ENCODE results near the gene JAML. TPM values are rescaled to one million over a fixed set of nuclear protein-coding genes. Genes with fewer than 3 reads are reported as not detected.

Gene JAML, protein sequence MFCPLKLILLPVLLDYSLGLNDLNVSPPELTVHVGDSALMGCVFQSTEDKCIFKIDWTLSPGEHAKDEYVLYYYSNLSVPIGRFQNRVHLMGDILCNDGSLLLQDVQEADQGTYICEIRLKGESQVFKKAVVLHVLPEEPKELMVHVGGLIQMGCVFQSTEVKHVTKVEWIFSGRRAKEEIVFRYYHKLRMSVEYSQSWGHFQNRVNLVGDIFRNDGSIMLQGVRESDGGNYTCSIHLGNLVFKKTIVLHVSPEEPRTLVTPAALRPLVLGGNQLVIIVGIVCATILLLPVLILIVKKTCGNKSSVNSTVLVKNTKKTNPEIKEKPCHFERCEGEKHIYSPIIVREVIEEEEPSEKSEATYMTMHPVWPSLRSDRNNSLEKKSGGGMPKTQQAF
- 5.9 TPM for polyA plus RNA-seq

DNA sequence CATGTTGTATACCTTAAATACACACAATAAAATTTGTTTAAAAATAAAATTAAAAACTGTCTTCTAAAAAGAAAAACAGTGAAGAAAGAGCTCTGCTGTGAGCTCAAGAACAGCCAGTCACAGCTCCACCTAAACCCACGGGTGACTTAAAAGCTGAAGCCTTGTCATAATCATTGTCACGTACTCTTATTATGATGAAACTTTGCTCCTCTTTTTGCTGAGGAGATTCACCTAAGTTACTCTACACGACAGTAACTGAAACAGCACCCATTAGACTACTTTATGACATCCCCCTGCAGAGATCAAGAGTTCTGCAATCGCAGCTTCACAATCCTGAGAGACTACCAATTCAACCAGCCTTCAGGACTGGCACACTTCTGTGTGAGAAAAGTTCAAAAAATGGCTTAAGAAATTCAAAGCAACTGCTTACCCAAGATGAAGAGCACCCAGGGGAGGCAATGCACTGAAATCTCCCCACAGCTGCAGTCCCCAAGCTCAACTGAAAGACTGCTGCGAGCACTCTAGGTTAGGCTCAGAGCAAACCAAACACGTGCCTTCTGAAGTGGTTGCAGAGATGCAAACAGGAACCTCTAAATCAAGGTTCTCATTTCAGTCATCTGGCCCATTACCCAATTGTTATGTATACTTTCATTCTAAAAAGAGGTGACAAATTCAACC is at the start of gene JAML:
TSS of gene JAML (minus strand) at position 501 of the 678 bp plus-strand sequence. CDS start 10,145 bp downstream, outside the sequence.
- H3K9me3 Mint-ChIP-seq = no peaks in the 10 kb centered on the region
- H3K27me3 Mint-ChIP-seq = peaks cover 21% of the 10 kb centered on the region
- peak within 1 kb of the TSS in 3 of 4 donors; percentile 18 to 76 (median 43) for H3K4me3 Mint-ChIP-seq
- peak within 1 kb of the TSS in 2 of 3 donors; percentile 37 to 73 for H3K27ac Mint-ChIP-seq
- peaks cover 7% of the 10 kb centered on the region for H3K36me3 Mint-ChIP-seq
- peaks cover 29 to 47% (median 38%) of the 10 kb centered on the region in 3 donors for H3K4me1 Mint-ChIP-seq

DNA sequence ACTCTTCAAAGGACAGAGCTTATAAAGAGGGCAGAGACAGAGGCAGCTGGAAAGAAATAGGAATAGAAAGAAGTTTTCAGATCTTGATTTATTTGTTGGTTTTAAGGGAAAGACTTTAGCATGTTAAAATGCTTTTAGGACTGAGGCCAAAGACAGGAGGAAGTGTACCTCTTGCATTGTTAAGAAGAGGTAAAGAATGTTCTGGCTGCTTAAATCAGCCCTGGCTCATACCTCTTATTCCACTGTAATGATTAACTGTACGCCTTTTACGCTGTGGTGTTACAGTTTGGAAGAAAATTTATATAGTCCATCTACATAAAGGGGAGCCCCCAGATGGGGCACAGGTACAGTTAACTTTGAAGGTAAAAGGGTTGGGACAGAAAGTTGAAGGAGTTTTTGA is 49.4 kb upstream of the JAML start:
- no peak overlapping the region for H3K27ac Mint-ChIP-seq
- no peaks in the 10 kb centered on the region for H3K9me3 Mint-ChIP-seq
- no peak overlapping the region for H3K4me3 Mint-ChIP-seq
- H3K4me1 Mint-ChIP-seq = peaks cover 0 to 1% (median 0%) of the 10 kb centered on the region in 3 donors
- H3K36me3 Mint-ChIP-seq = peaks cover 3% of the 10 kb centered on the region
- H3K27me3 Mint-ChIP-seq = peaks cover 20% of the 10 kb centered on the region

DNA sequence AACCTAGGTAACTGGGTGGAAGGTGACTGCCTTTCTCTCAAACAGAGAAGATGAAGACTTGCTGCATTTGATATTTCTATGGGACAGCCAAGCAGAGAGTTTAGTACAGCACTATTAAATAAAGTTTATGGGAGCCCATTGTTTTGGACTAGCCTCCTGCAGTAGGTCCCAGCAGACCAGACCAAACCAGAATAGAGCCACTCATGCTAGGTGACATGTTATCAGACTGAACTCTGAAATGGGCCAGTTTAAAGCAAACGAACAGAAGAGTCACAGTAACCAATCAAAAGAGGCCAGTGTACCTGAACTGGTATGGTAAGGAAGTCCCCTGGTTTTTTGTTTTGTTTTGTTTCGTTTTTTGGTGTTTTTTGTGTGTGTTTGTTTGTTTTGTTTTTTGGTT is 47.2 kb upstream of the JAML start:
- Mint-ChIP-seq H3K4me1 (peaks cover 0 to 2% (median 1%) of the 10 kb centered on the region in 3 donors), H3K27me3 (peaks cover 20% of the 10 kb centered on the region), H3K27ac (no peak overlapping the region), H3K36me3 (peaks cover 3% of the 10 kb centered on the region), H3K9me3 (no peaks in the 10 kb centered on the region), H3K4me3 (no peak overlapping the region)

DNA sequence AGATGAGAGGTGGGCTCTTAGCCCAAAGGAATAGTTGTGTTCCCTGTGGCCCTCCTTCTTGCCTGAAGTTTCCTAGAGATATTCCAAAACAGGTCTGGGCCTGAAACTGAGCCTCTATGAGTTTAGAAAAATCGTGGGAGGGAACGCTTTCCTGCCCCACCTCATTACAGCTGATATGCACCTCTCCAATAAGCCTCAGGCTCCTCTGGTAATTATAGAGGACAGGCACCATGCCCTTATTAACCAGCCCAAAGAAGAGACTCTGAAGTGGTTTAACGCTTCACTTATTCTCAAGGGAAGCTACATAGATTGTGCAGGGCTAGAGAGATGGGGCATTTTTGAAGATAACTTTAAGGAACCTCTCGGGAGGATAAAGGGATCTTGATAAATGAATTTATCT is 42.7 kb upstream of the JAML start:
- Mint-ChIP-seq H3K27me3 (peaks cover 39% of the 10 kb centered on the region), H3K36me3 (peaks cover 2% of the 10 kb centered on the region), H3K4me1 (peaks cover 4 to 8% (median 7%) of the 10 kb centered on the region in 3 donors), H3K9me3 (no peaks in the 10 kb centered on the region), H3K4me3 (peak overlapping the region in 1 of 4 donors; percentile 13), H3K27ac (no peak overlapping the region)

DNA sequence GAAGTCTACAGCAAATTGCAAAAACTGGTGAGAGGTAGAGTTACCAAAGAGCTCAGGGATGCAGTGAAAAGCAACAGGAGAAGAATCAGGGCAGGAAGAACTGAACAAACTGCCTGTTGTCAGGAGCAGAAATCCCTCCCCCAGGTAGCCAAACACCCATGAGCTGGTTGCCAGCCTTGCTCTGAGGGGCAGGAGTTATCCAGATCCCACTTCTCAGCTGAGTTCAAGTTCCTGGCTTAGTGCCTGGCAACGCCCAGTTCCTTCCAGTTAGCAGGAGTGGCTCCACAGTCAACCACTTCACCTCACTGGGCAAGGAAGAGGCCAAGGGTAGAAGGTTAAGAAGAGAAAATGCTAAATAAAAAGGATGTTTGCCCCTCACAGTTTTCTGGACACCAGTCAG is 41.1 kb upstream of the JAML start:
- Mint-ChIP-seq H3K36me3 (no peaks in the 10 kb centered on the region), H3K9me3 (no peaks in the 10 kb centered on the region), H3K4me1 (peaks cover 4 to 12% (median 7%) of the 10 kb centered on the region in 3 donors), H3K27me3 (peaks cover 46% of the 10 kb centered on the region), H3K27ac (no peak overlapping the region), H3K4me3 (no peak overlapping the region)

DNA sequence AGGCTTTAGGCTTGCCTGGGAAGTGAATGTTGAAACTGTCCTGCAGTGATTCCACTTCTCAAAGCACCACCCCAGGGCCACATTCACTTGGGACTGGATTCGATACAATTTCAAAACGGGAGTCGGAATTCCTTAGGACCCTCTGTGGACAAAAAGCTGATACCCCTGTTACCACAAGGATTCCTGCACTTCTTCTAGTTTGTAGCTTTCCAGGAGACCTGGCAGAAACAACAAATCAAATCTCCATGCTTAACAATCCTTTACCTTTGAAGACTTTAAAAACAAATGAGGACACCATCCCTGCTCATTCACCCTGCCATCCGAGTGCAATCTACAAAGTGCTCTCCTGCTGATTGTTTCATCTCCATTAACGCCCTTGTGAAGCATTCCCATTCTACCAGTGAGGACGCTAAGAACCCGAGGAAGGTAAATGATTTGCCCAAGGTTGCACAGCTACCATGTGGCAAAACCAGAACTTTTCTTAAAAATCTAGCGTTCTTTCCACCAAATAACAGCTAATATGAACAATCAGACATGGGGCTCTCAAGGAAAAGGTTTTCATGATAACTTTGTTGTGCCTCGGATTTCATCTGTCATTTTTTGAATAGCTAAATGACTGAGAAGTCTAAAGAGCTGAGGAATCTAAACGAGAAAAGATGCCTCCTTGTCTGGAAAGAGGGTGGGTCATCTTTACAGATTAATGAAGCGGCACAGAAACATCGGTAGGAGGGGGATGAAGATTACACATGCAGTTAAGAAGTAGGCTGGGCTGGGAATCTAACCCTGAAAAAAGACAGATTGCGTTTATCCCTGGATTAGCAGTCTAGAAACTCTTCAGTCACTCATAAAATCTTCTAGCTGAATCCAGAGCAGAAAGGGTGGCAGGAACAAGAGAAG is 40.0 kb upstream of the JAML start:
- Mint-ChIP-seq H3K36me3 (no peaks in the 10 kb centered on the region), H3K4me1 (peaks cover 4 to 12% (median 7%) of the 10 kb centered on the region in 3 donors), H3K4me3 (no peak overlapping the region), H3K9me3 (no peaks in the 10 kb centered on the region), H3K27me3 (peaks cover 43% of the 10 kb centered on the region), H3K27ac (peak overlapping the region in 1 of 3 donors; percentile 13)

DNA sequence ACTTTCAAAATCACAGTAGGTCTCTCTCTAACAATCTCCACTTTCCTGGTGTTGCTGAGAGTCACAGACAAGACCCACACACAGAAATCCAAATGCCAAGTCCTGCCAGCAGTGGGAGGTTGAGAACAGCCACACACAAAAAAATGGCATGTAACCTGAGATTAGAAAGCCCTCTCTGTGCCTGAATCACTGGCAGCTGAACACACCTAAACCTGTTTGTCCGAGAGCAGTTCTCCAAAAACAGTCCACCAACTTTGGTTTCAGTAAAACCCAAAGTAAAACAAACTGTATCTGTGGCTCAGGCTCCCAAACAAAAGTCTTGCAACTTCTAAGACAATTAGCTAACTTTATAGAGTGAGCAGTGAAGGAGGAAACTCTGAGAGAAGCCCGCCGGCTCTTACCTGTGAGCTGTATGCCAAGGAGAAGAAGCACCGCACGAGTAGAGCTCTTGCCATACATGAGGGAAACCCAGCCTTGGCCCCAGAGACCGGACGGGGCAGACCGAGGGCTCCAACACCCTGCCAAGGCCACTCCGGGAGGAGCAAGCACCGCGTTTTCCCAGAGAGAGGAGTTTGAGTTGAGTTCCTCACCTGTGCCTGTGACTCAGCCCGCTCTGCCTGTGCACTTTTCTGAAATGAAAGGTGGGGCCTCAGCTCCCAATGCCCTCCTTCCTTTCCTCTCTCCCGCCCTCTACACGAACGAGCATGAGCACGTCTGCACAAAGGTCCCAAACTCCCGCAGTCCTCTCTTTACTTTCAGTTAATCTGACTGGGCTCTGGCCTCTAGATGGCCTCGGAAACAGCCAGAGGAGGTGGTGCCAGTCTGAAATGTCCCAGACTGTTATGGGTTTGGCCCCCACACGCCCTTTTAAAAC is 39.1 kb upstream of the JAML start, which contains the start of gene MPZL2:
TSS of gene MPZL2 (minus strand) at position 603 of the 874 bp plus-strand sequence. CDS start at position 459, 144 bp downstream.
- Mint-ChIP-seq H3K4me1 (peaks cover 4 to 12% (median 7%) of the 10 kb centered on the region in 3 donors), H3K27me3 (peaks cover 39% of the 10 kb centered on the region), H3K36me3 (no peaks in the 10 kb centered on the region), H3K27ac (peak within 1 kb of the TSS in 1 of 3 donors; percentile 13), H3K9me3 (peaks cover 0 to 4% (median 0%) of the 10 kb centered on the region in 3 donors), H3K4me3 (peak within 1 kb of the TSS in 2 of 4 donors; percentile 52 to 85)

DNA sequence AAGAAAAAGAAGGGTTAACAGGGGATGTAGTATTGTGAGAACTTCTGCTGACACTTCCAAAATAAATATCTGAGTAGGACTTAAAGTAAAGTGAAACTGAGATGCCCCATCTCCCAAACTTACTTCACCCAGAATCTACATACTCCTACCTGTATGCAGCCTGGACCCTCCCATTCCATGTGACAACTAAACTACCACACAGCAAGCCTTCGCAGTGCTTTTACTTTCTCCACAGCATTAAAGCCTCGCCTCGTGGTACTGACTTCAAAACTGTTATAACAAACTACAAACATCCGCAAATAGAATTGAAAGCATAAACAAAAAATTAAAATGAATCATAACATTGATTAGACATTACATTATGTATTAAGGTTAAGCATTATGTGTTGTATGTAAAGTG is 38.3 kb upstream of the JAML start:
- no peak overlapping the region for H3K4me3 Mint-ChIP-seq
- no peak overlapping the region for H3K27ac Mint-ChIP-seq
- peaks cover 39% of the 10 kb centered on the region for H3K27me3 Mint-ChIP-seq
- H3K4me1 Mint-ChIP-seq = peaks cover 4 to 12% (median 7%) of the 10 kb centered on the region in 3 donors
- H3K9me3 Mint-ChIP-seq = peaks cover 0 to 6% (median 0%) of the 10 kb centered on the region in 3 donors
- H3K36me3 Mint-ChIP-seq = no peaks in the 10 kb centered on the region

DNA sequence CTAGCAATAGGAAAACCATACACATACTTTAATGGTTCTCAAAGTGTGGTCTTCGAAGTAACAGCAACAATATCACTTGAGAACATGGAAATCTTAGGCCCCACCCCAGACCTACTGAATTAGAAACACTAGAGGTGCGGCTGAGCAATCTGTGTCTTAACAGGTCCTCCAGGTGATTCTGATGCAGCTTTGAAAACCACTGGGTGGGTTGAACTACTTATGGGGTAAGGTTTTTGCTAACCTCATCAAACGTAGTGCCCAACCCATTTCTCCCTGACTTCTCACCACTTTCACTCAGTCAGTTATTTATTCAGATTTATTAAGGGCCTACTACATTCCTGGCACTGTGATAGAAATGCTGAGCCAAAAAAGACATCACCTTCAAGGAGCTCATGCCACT is 35.5 kb upstream of the JAML start:
- Mint-ChIP-seq H3K27ac (no peak overlapping the region), H3K4me1 (peaks cover 4 to 10% (median 7%) of the 10 kb centered on the region in 3 donors), H3K36me3 (peaks cover 2% of the 10 kb centered on the region), H3K27me3 (peaks cover 37% of the 10 kb centered on the region), H3K4me3 (no peak overlapping the region), H3K9me3 (peaks cover 0 to 6% (median 0%) of the 10 kb centered on the region in 3 donors)

DNA sequence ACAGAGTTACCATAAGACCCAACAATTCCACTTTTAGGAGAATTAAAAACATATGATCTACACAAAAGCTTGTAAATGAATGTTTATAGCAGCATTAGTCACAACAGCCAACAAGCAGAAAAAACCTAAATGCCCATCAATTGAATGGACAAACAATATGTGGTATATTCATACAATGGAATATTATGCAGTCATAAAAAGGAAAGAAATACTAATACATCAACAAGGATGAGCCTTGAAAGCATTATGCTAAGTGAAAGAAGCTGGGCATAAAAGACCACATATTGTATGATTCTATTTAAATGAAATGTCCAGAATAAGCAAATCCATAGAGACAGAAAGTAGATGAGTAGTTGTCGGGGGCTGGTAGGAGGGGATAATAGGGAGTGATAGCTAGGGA is 34.3 kb upstream of the JAML start:
- Mint-ChIP-seq H3K4me3 (no peak overlapping the region), H3K36me3 (peaks cover 2% of the 10 kb centered on the region), H3K27me3 (peaks cover 25% of the 10 kb centered on the region), H3K9me3 (peaks cover 0 to 6% (median 0%) of the 10 kb centered on the region in 3 donors), H3K27ac (no peak overlapping the region), H3K4me1 (peaks cover 0 to 8% (median 3%) of the 10 kb centered on the region in 3 donors)

DNA sequence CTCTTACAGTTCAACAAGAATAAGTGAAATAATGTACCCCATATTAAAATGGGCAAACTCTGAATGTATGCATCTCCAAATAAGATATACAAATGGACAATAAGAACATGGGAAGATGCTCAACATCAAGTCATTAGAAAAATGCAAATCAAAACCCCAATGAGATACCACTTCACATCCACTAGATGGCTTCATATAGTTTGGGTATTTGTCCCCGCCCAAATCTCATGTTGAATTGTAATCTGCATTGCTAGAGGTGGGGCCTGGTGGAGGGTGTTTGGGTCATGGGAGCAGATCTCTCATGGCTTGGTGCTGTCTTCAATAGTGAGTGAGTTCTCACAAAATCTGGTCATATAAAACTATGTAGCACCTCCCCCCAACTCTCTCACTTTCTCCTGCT is 33.6 kb upstream of the JAML start:
- Mint-ChIP-seq H3K27me3 (peaks cover 19% of the 10 kb centered on the region), H3K27ac (no peak overlapping the region), H3K36me3 (peaks cover 2% of the 10 kb centered on the region), H3K4me1 (peaks cover 0 to 3% (median 0%) of the 10 kb centered on the region in 3 donors), H3K4me3 (peak overlapping the region in 1 of 4 donors; percentile 32), H3K9me3 (peaks cover 0 to 6% (median 0%) of the 10 kb centered on the region in 3 donors)

DNA sequence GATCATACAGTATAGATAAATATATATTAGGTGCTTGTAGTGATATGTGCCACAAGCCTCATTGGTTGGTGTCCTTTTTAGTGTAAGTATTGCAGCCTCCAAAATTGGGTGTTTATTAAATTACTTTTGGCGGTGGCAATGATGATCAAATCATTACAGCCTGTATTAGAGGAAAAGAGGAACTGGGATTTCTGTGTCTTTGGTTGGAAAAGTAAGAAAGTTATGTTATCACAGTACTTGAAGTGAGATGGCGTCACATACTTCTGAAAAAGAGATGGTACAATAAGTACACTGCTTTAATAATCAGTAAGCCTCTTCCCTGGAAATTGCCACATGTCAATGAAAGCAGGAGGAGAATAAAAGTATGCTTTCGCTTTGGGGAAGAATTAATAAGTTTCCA is 27.9 kb upstream of the JAML start:
- peaks cover 4% of the 10 kb centered on the region for H3K27me3 Mint-ChIP-seq
- H3K4me3 Mint-ChIP-seq = peak overlapping the region; percentile 95 to 100 (median 98)
- H3K4me1 Mint-ChIP-seq = peaks cover 9 to 14% (median 10%) of the 10 kb centered on the region in 3 donors
- H3K9me3 Mint-ChIP-seq = peaks cover 0 to 2% (median 0%) of the 10 kb centered on the region in 3 donors
- H3K36me3 Mint-ChIP-seq = peaks cover 4% of the 10 kb centered on the region
- peak overlapping the region; percentile 99 to 100 (median 99) for H3K27ac Mint-ChIP-seq

DNA sequence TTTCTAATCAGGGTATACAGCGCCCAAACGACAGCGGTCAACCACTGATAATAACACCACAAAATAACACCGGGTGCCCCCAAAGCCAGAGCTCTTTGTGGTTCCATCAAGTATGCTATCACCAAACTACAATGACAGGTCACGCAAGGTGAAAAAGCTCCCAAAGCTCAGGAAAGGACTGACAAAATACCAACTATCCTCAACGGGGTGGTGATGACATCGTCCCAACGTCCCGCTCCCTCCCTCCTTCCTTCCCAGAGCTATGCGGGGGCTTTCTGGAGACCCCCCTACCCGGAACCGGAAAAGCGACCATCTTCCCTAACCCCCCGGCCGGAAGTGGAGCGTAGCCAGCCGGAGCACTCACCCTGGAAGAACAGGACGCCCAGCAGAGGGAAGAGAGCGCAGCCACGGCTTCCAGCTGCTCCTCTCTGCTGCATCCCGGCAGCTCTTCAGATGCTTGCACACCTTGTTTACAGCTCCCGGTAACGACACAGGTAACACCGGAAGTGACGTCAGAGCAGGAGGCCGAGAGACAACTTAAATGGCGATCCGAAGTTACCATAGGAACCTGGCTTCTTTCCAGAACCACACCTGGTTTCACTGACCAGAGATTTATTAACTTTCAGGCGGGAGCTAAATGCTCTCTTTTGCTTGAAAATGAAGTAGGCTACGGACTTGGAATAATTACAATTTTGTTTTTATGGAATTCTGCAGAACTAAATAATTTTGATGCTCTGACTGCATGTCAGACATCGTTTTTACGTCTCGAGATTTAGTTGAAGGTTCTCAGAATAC is 27.2 kb upstream of the JAML start, which contains the start of gene MPZL3:
TSS of gene MPZL3 (minus strand) at position 508 of the 795 bp plus-strand sequence. CDS start at position 437, 71 bp downstream.
- Mint-ChIP-seq H3K4me3 (peak within 1 kb of the TSS; percentile 95 to 100 (median 98)), H3K36me3 (peaks cover 4% of the 10 kb centered on the region), H3K9me3 (peaks cover 0 to 2% (median 0%) of the 10 kb centered on the region in 3 donors), H3K4me1 (peaks cover 9 to 16% (median 10%) of the 10 kb centered on the region in 3 donors), H3K27me3 (peaks cover 5% of the 10 kb centered on the region), H3K27ac (peak within 1 kb of the TSS; percentile 99 to 100 (median 99))

All from IgD-negative memory B cell (primary cell).